ENCODE measurements around the gene PLEKHD1.

PLEKHD1 gene

GRCh38 chr14:69522026-69522425, 37.5 kb downstream of the PLEKHD1 start:
- no peak for DNase-seq

- DNase-seq, result no peak
Observed at GRCh38 chr14:69525896-69526295, 41.4 kb downstream of the PLEKHD1 start.

- DNase-seq, result no peak
Observed at GRCh38 chr14:69527635-69528034, 43.1 kb downstream of the PLEKHD1 start.

GRCh38 chr14:69528143-69528542, 43.6 kb downstream of the PLEKHD1 start:
- no peak for DNase-seq

GRCh38 chr14:69528930-69529329, 44.4 kb downstream of the PLEKHD1 start:
- DNase-seq, result no peak

GRCh38 chr14:69529563-69529962, 45.0 kb downstream of the PLEKHD1 start:
- DNase-seq, result no peak

GRCh38 chr14:69530095-69530494, 45.6 kb downstream of the PLEKHD1 start:
- no peak for DNase-seq

GRCh38 chr14:69531135-69531534, 46.6 kb downstream of the PLEKHD1 start:
- no peak for DNase-seq

GRCh38 chr14:69532561-69533340, 48.2 kb downstream of the PLEKHD1 start:
- no peak for DNase-seq

- DNase-seq, result peak; percentile 14 to 45
Observed at GRCh38 chr14:69535230-69535848, 50.8 kb downstream of the PLEKHD1 start.

- DNase-seq, result no peak
Observed at GRCh38 chr14:69536971-69537370, 52.4 kb downstream of the PLEKHD1 start.

GRCh38 chr14:69537900-69538299, 53.4 kb downstream of the PLEKHD1 start:
- no peak for DNase-seq

- DNase-seq, result no peak
Observed at GRCh38 chr14:69538766-69539165, 54.2 kb downstream of the PLEKHD1 start.

- DNase-seq, result no peak
Observed at GRCh38 chr14:69539631-69540410, 55.3 kb downstream of the PLEKHD1 start.

GRCh38 chr14:69540654-69541335, 56.3 kb downstream of the PLEKHD1 start:
- DNase-seq, result no peak

- DNase-seq, result peak in 1 of 2 donors; percentile 6
Observed at GRCh38 chr14:69542311-69542710, 57.8 kb downstream of the PLEKHD1 start.

- DNase-seq, result peak in 1 of 2 donors; percentile 20
Observed at GRCh38 chr14:69543341-69544115, 59.0 kb downstream of the PLEKHD1 start.

GRCh38 chr14:69547701-69548348, 63.3 kb downstream of the PLEKHD1 start:
- DNase-seq, result no peak

- no peak for DNase-seq
Observed at GRCh38 chr14:69548566-69548965, 64.0 kb downstream of the PLEKHD1 start.

- DNase-seq, result no peak
Observed at GRCh38 chr14:69551511-69551910, 67.0 kb downstream of the PLEKHD1 start.

GRCh38 chr14:69553252-69553651, 68.7 kb downstream of the PLEKHD1 start:
- no peak for DNase-seq

- DNase-seq, result no peak
Observed at GRCh38 chr14:69554500-69554899, 70.0 kb downstream of the PLEKHD1 start.
